Esophagus muscularis mucosa (tissue), 4 donors: Measurements from ENCODE around the gene DMD. TPM values are rescaled to one million over a fixed set of nuclear protein-coding genes. Genes with fewer than 3 reads are reported as not detected.

Source experiments
- DNase-seq: peaks from one replicate; pipeline ENCODE4 v3.0.0-alpha.2; 2017; ENCODE audit errors: extremely low spot score
- H3K27ac ChIP-seq, 4 donors: fragments of 200-600 bp; sonication (generic); replicated peaks in 1 of 4; 1 replicate in 3 of 4; 2 replicates in 1 of 4; pipeline ENCODE4 v1.5.1; 2016 to 2019; ENCODE audit warnings: mild to moderate bottlenecking in 1 of 4
- H3K27me3 ChIP-seq, 4 donors: fragments of 200-600 bp; sonication (generic); one replicate each; pipeline versions ENCODE4 v1.5.1 to v1.6.0; 2016 to 2019
- H3K36me3 ChIP-seq, 4 donors: fragments of 200-600 bp; sonication (generic); one replicate each; pipeline ENCODE4 v1.5.1; 2016 to 2019
- H3K4me1 ChIP-seq, 4 donors: fragments of 200-600 bp; sonication (generic); one replicate each; pipeline ENCODE4 v1.5.1; 2016 to 2019
- H3K4me3 ChIP-seq, 4 donors: fragments of 200-600 bp; sonication (generic); 1 replicate in 2 of 4; 2 replicates in 2 of 4; pipeline ENCODE4 v1.5.1; 2016 to 2019; ENCODE audit warnings: mild to moderate bottlenecking in 4 of 4, moderate library complexity in 1 of 4
- H3K9me3 ChIP-seq, 4 donors: fragments of 200-600 bp; sonication (generic); 1 replicate in 3 of 4; 2 replicates in 1 of 4; pipeline ENCODE4 v1.5.1; 2016 to 2019
- EP300 ChIP-seq: sonication (generic); formaldehyde crosslinking; IDR thresholded peaks from one replicate; pipeline ENCODE4 v1.6.1; 2017; ENCODE audit warnings: antibody characterized with exemption
- POLR2A ChIP-seq: fragments of 450-650 bp; IDR thresholded peaks from one replicate; pipeline ENCODE4 v1.6.1; 2017; ENCODE audit warnings: antibody characterized with exemption, moderate library complexity, mild to moderate bottlenecking, low read depth
- POLR2AphosphoS5 ChIP-seq, 2 donors: sonication (generic); formaldehyde crosslinking; IDR thresholded peaks; one replicate each; pipeline ENCODE4 v1.6.1; 2017; ENCODE audit warnings: antibody characterized with exemption in 2 of 2
- WGBS: methylation state at CpG from one replicate; pipeline ENCODE4 v1.1.5; 2018; 5-methylcytosine and 5-hydroxymethylcytosine counted together
- intact Hi-C: fragments of 100-400 bp; cut with DNase I; formaldehyde crosslinking; loops from one replicate; pipeline ENCODE4 v1.15.1; 2023
- total RNA-seq, 4 donors: library from RNA; depleted of rRNA; stranded (reverse); fragments of >200 nt; gene quantifications; one replicate each; pipeline versions ENCODE4 v1.1.0 to v1.2.1, GENCODE V29; 2016
- TF ChIP-seq, protein P1 (sequence below), 3 experiments: fragments of 200-600 bp in 2 of 3; fragments of 450-650 bp in 1 of 3; sonication (generic) in 2 of 3; IDR thresholded peaks; one replicate each; pipeline ENCODE4 v1.5.1; 2017 to 2019; ENCODE audit warnings: antibody characterized with exemption in 3 of 3, mild to moderate bottlenecking in 2 of 3, moderate library complexity in 1 of 3

Gene DMD
- total RNA-seq, 4 donors from 2014 or later, result 127 to 210 (median 188) TPM

DNA sequence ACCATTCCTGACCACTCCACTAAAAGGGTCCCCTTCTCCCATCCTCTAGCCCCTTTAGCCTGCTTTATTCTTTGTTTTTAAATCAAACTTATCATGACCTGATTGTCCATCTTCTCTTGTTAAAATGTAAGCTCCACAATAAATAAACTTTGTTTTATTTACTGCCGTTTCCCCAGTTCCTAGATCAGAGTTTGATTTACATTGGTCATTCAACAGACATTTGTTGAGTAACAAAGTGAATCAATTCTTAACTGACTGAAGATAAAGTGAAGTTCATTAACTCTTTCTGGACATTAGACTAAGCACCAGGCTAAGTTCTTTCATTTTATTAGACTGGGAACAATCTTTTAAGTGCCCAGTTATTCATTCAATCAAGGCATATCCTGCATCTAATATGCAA is 1876.4 kb downstream of the DMD start:
- H3K4me1 ChIP-seq, result peaks cover 7 to 43% (median 14%) of the 10 kb centered on the region in 4 donors
- 87% methylated on average over 1 of the region's 1 CpG for WGBS
- H3K27ac ChIP-seq, result no peak overlapping the region
- H3K27me3 ChIP-seq, result no peaks in the 10 kb centered on the region
- intact Hi-C loops, result no loop called here
- TF ChIP-seq POLR2A (no peak), EP300 (no peak), POLR2AphosphoS5 (IDR thresholded peaks at IDR 0.05) (no peak)
- TF ChIP-seq, protein P1, sequence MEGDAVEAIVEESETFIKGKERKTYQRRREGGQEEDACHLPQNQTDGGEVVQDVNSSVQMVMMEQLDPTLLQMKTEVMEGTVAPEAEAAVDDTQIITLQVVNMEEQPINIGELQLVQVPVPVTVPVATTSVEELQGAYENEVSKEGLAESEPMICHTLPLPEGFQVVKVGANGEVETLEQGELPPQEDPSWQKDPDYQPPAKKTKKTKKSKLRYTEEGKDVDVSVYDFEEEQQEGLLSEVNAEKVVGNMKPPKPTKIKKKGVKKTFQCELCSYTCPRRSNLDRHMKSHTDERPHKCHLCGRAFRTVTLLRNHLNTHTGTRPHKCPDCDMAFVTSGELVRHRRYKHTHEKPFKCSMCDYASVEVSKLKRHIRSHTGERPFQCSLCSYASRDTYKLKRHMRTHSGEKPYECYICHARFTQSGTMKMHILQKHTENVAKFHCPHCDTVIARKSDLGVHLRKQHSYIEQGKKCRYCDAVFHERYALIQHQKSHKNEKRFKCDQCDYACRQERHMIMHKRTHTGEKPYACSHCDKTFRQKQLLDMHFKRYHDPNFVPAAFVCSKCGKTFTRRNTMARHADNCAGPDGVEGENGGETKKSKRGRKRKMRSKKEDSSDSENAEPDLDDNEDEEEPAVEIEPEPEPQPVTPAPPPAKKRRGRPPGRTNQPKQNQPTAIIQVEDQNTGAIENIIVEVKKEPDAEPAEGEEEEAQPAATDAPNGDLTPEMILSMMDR (IDR thresholded peaks at IDR 0.05), result no peak
- DNase-seq, result no peak
- no peak overlapping the region for H3K4me3 ChIP-seq
- no peaks in the 10 kb centered on the region for H3K9me3 ChIP-seq
- H3K36me3 ChIP-seq, result no peaks in the 10 kb centered on the region

DNA sequence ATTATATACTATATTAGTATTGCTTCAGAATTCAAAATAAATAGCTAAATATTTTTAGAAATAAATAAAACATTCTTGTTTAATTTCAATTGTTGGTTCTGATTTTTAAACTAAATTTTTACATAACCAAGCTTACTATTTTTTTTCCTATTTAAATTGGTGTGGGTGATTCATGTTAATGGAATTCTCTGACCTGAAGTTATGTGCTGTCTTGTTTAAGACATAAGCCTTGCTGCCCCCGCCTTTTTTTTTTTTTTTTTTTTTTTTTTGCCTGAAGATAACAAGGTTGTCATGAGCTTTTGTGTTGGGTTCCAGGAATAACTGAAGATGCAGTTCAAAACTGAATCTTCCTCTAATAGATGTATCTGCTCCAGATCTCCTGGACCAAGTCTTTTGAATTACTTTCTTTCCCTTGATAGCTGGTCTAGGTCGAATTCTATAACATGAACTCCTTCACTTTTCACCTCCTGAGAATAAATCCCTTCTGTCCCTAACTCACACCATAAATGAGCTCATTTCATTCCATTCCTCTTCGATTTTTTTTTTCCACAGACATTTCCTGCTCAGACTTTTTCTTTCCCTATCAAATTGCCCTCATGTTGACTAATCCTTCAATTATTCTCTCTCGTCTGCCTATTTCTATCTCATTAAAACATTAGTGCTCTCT is 1878.1 kb downstream of the DMD start:
- Histone ChIP-seq H3K36me3 (no peaks in the 10 kb centered on the region), H3K4me1 (peaks cover 4 to 27% (median 14%) of the 10 kb centered on the region in 4 donors), H3K9me3 (no peaks in the 10 kb centered on the region), H3K27ac (no peak overlapping the region), H3K4me3 (no peak overlapping the region), H3K27me3 (no peaks in the 10 kb centered on the region)
- TF ChIP-seq POLR2A, result no peak
- TF ChIP-seq EP300, result no peak
- TF ChIP-seq POLR2AphosphoS5 (IDR thresholded peaks at IDR 0.05), result no peak
- TF ChIP-seq, protein P1 (IDR thresholded peaks at IDR 0.05), result no peak
- 37% methylated on average over 4 of the region's 4 CpGs for WGBS
- no peak for DNase-seq
- intact Hi-C loops, result no loop called here

DNA sequence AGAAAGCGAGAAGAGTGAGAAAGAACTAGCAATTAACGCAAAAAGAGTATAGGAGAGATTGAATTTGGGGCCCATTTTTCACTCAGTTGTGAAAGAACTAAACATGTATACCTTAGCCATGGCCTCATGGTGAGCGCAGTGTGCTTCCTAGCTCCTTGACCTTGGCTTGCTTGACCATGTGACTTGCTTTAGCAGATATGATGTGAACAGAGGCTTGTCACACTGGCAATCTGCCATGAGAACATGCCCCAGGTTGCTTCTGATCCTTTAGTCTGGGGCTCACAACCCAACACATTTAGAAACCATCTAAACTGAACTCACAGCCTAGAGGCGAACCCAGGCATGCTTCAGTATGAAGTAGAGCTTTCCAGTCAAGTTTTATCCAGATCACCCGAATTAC is 1879.4 kb downstream of the DMD start:
- H3K9me3 ChIP-seq, result no peaks in the 10 kb centered on the region
- no peaks in the 10 kb centered on the region for H3K27me3 ChIP-seq
- no peak overlapping the region for H3K27ac ChIP-seq
- H3K4me1 ChIP-seq, result peaks cover 0 to 18% (median 7%) of the 10 kb centered on the region in 4 donors
- 74% methylated on average over 5 of the region's 5 CpGs for WGBS
- H3K36me3 ChIP-seq, result no peaks in the 10 kb centered on the region
- intact Hi-C loops, result no loop called here
- DNase-seq, result no peak
- TF ChIP-seq, protein P1 (IDR thresholded peaks at IDR 0.05), result no peak
- TF ChIP-seq POLR2AphosphoS5 (IDR thresholded peaks at IDR 0.05) (no peak), EP300 (no peak), POLR2A (no peak)
- H3K4me3 ChIP-seq, result no peak overlapping the region

DNA sequence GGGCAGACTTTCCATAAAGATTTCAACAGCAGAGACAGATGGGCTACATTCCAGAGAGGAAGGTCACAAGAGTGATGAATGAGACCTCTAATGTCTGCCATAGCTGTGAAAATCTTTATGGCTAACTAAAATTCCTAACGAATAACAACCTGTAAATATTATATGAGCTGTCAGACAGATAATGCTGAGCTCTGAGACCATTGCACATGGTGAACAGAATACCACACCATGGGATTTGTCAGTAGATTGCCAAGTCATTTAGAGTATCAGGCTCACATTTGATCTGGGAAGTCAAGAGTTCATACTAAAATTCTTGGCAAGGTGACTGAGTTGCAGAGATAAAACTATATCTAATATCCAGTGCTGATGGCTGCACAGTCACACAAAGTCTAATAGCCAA is 1880.3 kb downstream of the DMD start:
- no peak for TF ChIP-seq EP300
- TF ChIP-seq, protein P1 (IDR thresholded peaks at IDR 0.05), result no peak
- no peak for TF ChIP-seq POLR2AphosphoS5 (IDR thresholded peaks at IDR 0.05)
- TF ChIP-seq POLR2A, result no peak
- Histone ChIP-seq H3K27me3 (no peaks in the 10 kb centered on the region), H3K4me1 (peaks cover 0 to 20% (median 5%) of the 10 kb centered on the region in 4 donors), H3K36me3 (no peaks in the 10 kb centered on the region), H3K27ac (no peak overlapping the region), H3K9me3 (no peaks in the 10 kb centered on the region), H3K4me3 (no peak overlapping the region)
- 30% methylated on average over 1 of the region's 1 CpG for WGBS
- no peak for DNase-seq
- intact Hi-C loops, result no loop called here

DNA sequence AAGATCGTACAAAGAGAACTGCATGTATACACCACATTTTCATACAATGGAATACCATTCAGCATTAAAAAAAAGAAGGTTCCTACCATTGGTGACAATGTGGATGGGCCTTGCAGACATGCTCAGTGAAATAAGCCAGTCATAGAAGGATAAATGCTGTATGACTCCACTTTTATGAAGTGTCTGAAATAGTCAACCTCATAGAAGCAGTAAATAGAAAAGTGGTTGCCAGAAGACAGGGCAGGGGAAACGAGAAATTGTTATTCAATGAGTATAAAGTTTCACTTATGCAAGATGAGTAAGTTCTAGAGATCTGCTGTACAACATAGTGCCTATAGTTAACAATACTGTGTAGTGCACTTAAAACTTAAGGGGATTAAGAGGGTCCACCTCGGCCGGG is 1882.1 kb downstream of the DMD start:
- H3K36me3 ChIP-seq, result no peaks in the 10 kb centered on the region
- TF ChIP-seq EP300 (no peak), POLR2A (no peak)
- H3K27ac ChIP-seq, result no peak overlapping the region
- no peak for DNase-seq
- 78% methylated on average over 4 of the region's 4 CpGs for WGBS
- no peaks in the 10 kb centered on the region for H3K27me3 ChIP-seq
- no peaks in the 10 kb centered on the region for H3K9me3 ChIP-seq
- intact Hi-C loops, result no loop called here
- H3K4me1 ChIP-seq, result peaks cover 0 to 20% (median 5%) of the 10 kb centered on the region in 4 donors
- H3K4me3 ChIP-seq, result no peak overlapping the region
